GM12878 (cell line): Measurements from ENCODE around the gene AP1B1. TPM values are rescaled to one million over a fixed set of nuclear protein-coding genes. Genes with fewer than 3 reads are reported as not detected.

ENCODE experiments used
- ATAC-seq: fragments of 200-7000 bp; cut with Tn5 transposase; 3 replicates; pipeline ENCODE4 v1.9.1; 2020; ENCODE audit warnings: mild to moderate bottlenecking, moderate library complexity
- BruUV-seq: library from RNA; stranded (reverse); fragments of 400-500 nt; replicated peaks from 2 replicates; lab custom pipeline; 2021; lab: Mats Ljungman, UMichigan
- CTCF ChIA-PET: fragments of 300-600 bp; sonication (Branson Sonifier 250); formaldehyde crosslinking; extraction: SDS; loops from one replicate; lab custom pipeline; 2021; ENCODE audit warnings: inconsistent platforms; lab: Yijun Ruan, JAX
- POLR2A ChIA-PET: fragments of 350-600 bp; formaldehyde crosslinking; extraction: SDS; loops from one replicate; lab custom pipeline; 2021; ENCODE audit warnings: inconsistent platforms; lab: Charles Lee
- RAD21 ChIA-PET: fragments of 300-600 bp; sonication (Branson Sonifier 250); formaldehyde crosslinking; loops from one replicate; lab custom pipeline; 2023; ENCODE audit warnings: antibody characterized with exemption; ENCODE audit not compliant: unreplicated experiment; lab: Charles Lee
- SMC1A ChIA-PET: fragments of 300-600 bp; sonication (Branson Sonifier 250); formaldehyde crosslinking; loops from one replicate; lab custom pipeline; 2023; ENCODE audit not compliant: unreplicated experiment, uncharacterized antibody; lab: Charles Lee
- DNase-seq: peaks from one replicate; pipeline ENCODE4 v3.0.0-alpha.2; 2011; ENCODE audit warnings: low read depth, low spot score
- FAIRE-seq: peaks from 3 replicates; lab custom pipeline; 2011; peaks lifted over from hg19 to GRCh38; lab: Jason Lieb, UNC
- H2AFZ ChIP-seq: 2 replicates; pipeline ENCODE4 v1.6.0; 2011; ENCODE audit warnings: low read depth, low read length, control low read depth; ENCODE audit not compliant: control insufficient read depth
- H3K27ac ChIP-seq: 2 replicates; pipeline ENCODE4 v1.5.1; 2011; ENCODE audit warnings: control low read depth; ENCODE audit not compliant: control insufficient read depth, insufficient read depth
- H3K27me3 ChIP-seq, 2 experiments: replicated peaks in 1 of 2; 2 replicates each; pipeline versions ENCODE4 v1.6.0 to v1.6.1; 2011; ENCODE audit warnings: low read length in 1 of 2; ENCODE audit not compliant: control insufficient read depth in 2 of 2, insufficient read depth in 2 of 2
- H3K36me3 ChIP-seq, 2 experiments: 2 replicates each; pipeline ENCODE4 v1.5.1; 2011; ENCODE audit warnings: low read length in 1 of 2; ENCODE audit not compliant: control insufficient read depth in 2 of 2, insufficient read depth in 2 of 2
- H3K4me1 ChIP-seq: 2 replicates; pipeline ENCODE4 v1.6.1; 2011; ENCODE audit warnings: mild to moderate bottlenecking, low read length, moderate library complexity, mixed read lengths; ENCODE audit not compliant: control insufficient read depth, insufficient read depth
- H3K4me2 ChIP-seq: 2 replicates; pipeline ENCODE4 v1.6.0; 2011; ENCODE audit warnings: control low read depth; ENCODE audit not compliant: control insufficient read depth, insufficient read depth
- H3K4me3 ChIP-seq: fragments of 200-600 bp; sonication (generic); 2 replicates; pipeline ENCODE4 v1.5.1; 2016
- H3K79me2 ChIP-seq: 2 replicates; pipeline ENCODE4 v1.6.0; 2011; ENCODE audit warnings: low read length; ENCODE audit not compliant: control insufficient read depth, insufficient read depth
- H3K9ac ChIP-seq: 2 replicates; pipeline ENCODE4 v1.8.0; 2011; ENCODE audit warnings: low read length, control low read depth, mixed read lengths; ENCODE audit not compliant: control insufficient read depth, insufficient read depth
- H3K9me3 ChIP-seq: replicated peaks from 3 replicates; pipeline ENCODE4 v1.5.1; 2011; ENCODE audit warnings: mild to moderate bottlenecking, low read length; ENCODE audit not compliant: control insufficient read depth, insufficient read depth
- H4K20me1 ChIP-seq: 2 replicates; pipeline ENCODE4 v1.6.0; 2011; ENCODE audit not compliant: control insufficient read depth, insufficient read depth
- BCL11A ChIP-seq: IDR thresholded peaks from 2 replicates; pipeline ENCODE4 v1.6.1; 2011; ENCODE audit warnings: low read depth, low read length
- BMI1 ChIP-seq: fragments of 450-650 bp; IDR thresholded peaks from 2 replicates; pipeline ENCODE4 v1.6.1; 2016; ENCODE audit warnings: mild to moderate bottlenecking, moderate library complexity, borderline replicate concordance
- MEF2A ChIP-seq: IDR thresholded peaks from 2 replicates; pipeline ENCODE4 v1.6.1; 2011; ENCODE audit warnings: low read depth, mild to moderate bottlenecking, low read length, moderate library complexity; ENCODE audit not compliant: insufficient read depth
- MXI1 ChIP-seq: fragments of 150-350 bp; IDR thresholded peaks from 2 replicates; pipeline ENCODE4 v1.6.1; 2011; ENCODE audit warnings: low read depth, mild to moderate bottlenecking, inconsistent platforms, low read length, improper control_type of control experiment
- NFXL1 ChIP-seq: fragments of 450-650 bp; IDR thresholded peaks from 2 replicates; pipeline ENCODE4 v1.6.1; 2017; ENCODE audit warnings: antibody characterized with exemption, mild to moderate bottlenecking, borderline replicate concordance
- POLR2A ChIP-seq: IDR thresholded peaks from 2 replicates; pipeline ENCODE4 v1.6.1; 2011; ENCODE audit warnings: low read depth, mild to moderate bottlenecking, low read length
- RELA ChIP-seq: fragments of 450-650 bp; IDR thresholded peaks from 2 replicates; pipeline ENCODE4 v1.8.0; 2014; ENCODE audit warnings: borderline replicate concordance; ENCODE audit not compliant: partially characterized antibody
- SREBF2 ChIP-seq: IDR thresholded peaks from 2 replicates; pipeline ENCODE4 v1.6.1; 2012; ENCODE audit warnings: mild to moderate bottlenecking, low read length
- WGBS: methylation state at CpG from one replicate; pipeline ENCODE4 v1.1.6; 2016; ENCODE audit warnings: low lambda C conversion rate; ENCODE audit not compliant: insufficient replicate concordance, insufficient coverage; ENCODE audit errors: missing lambda C conversion rate; 5-methylcytosine and 5-hydroxymethylcytosine counted together
- in situ Hi-C: fragments of 300-500 bp; cut with MboI; formaldehyde crosslinking; loops from 9 replicates; pipeline ENCODE4 v1.14.3; 2018; ENCODE audit warnings: mixed read lengths
- intact Hi-C: fragments of 100-400 bp; cut with micrococcal nuclease; formaldehyde crosslinking; loops from one replicate; pipeline ENCODE4 v1.14.2; 2022; ENCODE audit not compliant: unreplicated experiment
- polyA plus RNA-seq, 11 experiments: library from polyadenylated mRNA; depleted of rRNA in 4 of 11; unstranded in 6 of 11; stranded (reverse) in 5 of 11; fragments of >200 nt; fragmentation: Nextera tagmentation in 4 of 11; fragmentation: Illumina TruSeq in 1 of 11; extraction: Ambion mirVana in 4 of 11; extraction: Trizol in 1 of 11; gene quantifications; 1 replicate in 1 of 11; 2 replicates in 10 of 11; pipeline versions ENCODE4 v1.2.1 to v1.2.3, GENCODE V29; 2011 to 2016; ENCODE audit warnings: inconsistent platforms in 2 of 11, missing spikeins in 2 of 11, low read depth in 1 of 11
- total RNA-seq, 4 experiments: library from RNA; depleted of rRNA in 3 of 4; stranded (reverse); fragments of >200 nt in 3 of 4; fragmentation: Illumina TruSeq in 1 of 4; extraction: Trizol in 1 of 4; gene quantifications; 2 replicates each; pipeline versions ENCODE4 v1.2.1 to v1.2.3, GENCODE V29; 2013 to 2021
- TF ChIP-seq, protein P1 (sequence below): fragments of 450-650 bp; conservative IDR thresholded peaks from 2 replicates; pipeline ENCODE4 v1.6.1; 2017; ENCODE audit warnings: mild to moderate bottlenecking, moderate library complexity

AP1B1 gene
- total and polyA plus RNA-seq, 10 of the 15 experiments (the other 5 are each of a cell fraction or from before 2014, with no cell fraction given) = 2.1 to 98.6 (median 57.8) TPM

DNA sequence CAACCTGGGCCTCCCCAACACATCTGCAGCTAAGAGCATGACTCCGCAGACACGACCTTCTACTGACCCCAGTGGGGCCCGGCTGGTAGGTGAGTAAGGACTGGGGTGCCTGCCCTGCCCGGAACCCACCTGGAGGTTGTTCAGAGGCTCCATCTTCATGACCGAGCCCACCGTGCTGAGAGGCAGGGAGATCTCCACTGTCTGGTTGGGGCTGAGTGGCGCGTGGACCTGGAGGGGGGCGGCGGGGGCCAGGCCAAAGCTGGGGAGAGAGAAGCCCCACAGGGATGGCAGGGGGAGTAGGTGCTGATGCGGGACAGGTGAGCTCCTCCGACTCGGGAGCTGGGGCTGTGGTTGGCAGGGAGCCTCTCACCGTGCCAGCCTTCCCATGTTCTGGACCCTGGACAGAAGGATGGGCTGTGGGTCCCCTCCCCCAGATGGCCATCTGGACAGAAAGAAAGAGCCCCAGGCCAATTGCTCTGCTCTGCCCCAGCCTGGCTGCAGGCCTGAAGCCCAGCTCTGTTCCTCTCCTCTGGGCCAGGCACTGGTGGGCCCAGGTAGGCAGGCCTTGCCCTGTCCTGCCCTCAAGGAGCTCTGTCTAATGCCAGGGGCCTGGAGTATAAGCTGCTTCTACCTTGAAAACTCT, 56.6 kb downstream of the AP1B1 start:
- Histone ChIP-seq H3K4me2 (no peak overlapping the region), H3K79me2 (no peaks in the 10 kb centered on the region), H3K9me3 (no peaks in the 10 kb centered on the region), H2AFZ (no peak overlapping the region), H3K9ac (no peak overlapping the region), H3K36me3 (peaks cover 9 to 52% of the 10 kb centered on the region in 2 experiments; a peak in 3 of 4 replicates), H3K27ac (no peak overlapping the region), H3K4me1 (no peaks in the 10 kb centered on the region), H3K4me3 (no peak overlapping the region), H4K20me1 (no peaks in the 10 kb centered on the region), H3K27me3 (no peaks in the 10 kb centered on the region)
- intact Hi-C loops = no loop called here
- DNase-seq = no peak
- SMC1A ChIA-PET = no interaction called here
- POLR2A ChIA-PET = no interaction called here
- in situ Hi-C loops = no loop called here
- TF ChIP-seq, protein P1, sequence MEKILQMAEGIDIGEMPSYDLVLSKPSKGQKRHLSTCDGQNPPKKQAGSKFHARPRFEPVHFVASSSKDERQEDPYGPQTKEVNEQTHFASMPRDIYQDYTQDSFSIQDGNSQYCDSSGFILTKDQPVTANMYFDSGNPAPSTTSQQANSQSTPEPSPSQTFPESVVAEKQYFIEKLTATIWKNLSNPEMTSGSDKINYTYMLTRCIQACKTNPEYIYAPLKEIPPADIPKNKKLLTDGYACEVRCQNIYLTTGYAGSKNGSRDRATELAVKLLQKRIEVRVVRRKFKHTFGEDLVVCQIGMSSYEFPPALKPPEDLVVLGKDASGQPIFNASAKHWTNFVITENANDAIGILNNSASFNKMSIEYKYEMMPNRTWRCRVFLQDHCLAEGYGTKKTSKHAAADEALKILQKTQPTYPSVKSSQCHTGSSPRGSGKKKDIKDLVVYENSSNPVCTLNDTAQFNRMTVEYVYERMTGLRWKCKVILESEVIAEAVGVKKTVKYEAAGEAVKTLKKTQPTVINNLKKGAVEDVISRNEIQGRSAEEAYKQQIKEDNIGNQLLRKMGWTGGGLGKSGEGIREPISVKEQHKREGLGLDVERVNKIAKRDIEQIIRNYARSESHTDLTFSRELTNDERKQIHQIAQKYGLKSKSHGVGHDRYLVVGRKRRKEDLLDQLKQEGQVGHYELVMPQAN = no peak
- TF ChIP-seq RELA (no peak), POLR2A (no peak), MEF2A (no peak), BMI1 (no peak), SREBF2 (no peak), MXI1 (no peak), NFXL1 (no peak), BCL11A (no peak)
- FAIRE-seq = no peak
- CTCF ChIA-PET = no interaction called here
- 92% methylated on average over 14 of the region's 14 CpGs for WGBS
- BruUV-seq = no TSS peak
- RAD21 ChIA-PET = no interaction called here
- ATAC-seq = no peak
